Stimulated activated CD4-positive, alpha-beta T cell treated with anti-CD3 and anti-CD28 coated beads, Interleukin-2, amount 100 ng/mL, for 24 hours (primary cell): ENCODE results near the gene AMOTL1.
A peak's percentile ranks its signal among the peaks of the same experiment; 100 is the strongest.

ENCODE experiments used
- DNase-seq, 2 donors: peaks; one replicate each; pipeline ENCODE4 v3.0.0-alpha.2; 2020

Gene AMOTL1

GRCh38 chr11:94767701-94768601, at the start of gene AMOTL1:
TSS of gene AMOTL1 (plus strand) at chr11:94768356. CDS start at chr11:94768512, 156 bp downstream.
- DNase-seq, result peak in 1 of 2 donors; percentile 45

GRCh38 chr11:94719876-94720275, 48.3 kb upstream of the AMOTL1 start:
- DNase-seq, result no peak

- DNase-seq, result no peak
These were observed 46.4 kb upstream of the AMOTL1 start for GRCh38 chr11:94721565-94722292.

GRCh38 chr11:94722735-94723134, 45.4 kb upstream of the AMOTL1 start:
- DNase-seq, result no peak

- no peak for DNase-seq
These were observed 43.1 kb upstream of the AMOTL1 start for GRCh38 chr11:94725097-94725496.

GRCh38 chr11:94727819-94728218, 40.3 kb upstream of the AMOTL1 start:
- no peak for DNase-seq

GRCh38 chr11:94728541-94728940, 39.6 kb upstream of the AMOTL1 start:
- no peak for DNase-seq

- no peak for DNase-seq
These were observed 39.0 kb upstream of the AMOTL1 start for GRCh38 chr11:94728966-94729751.

- no peak for DNase-seq
These were observed 38.0 kb upstream of the AMOTL1 start for GRCh38 chr11:94730153-94730552.

- DNase-seq, result no peak
These were observed 36.1 kb upstream of the AMOTL1 start for GRCh38 chr11:94731880-94732601.

GRCh38 chr11:94732617-94733281, 35.4 kb upstream of the AMOTL1 start:
- no peak for DNase-seq

- no peak for DNase-seq
These were observed 33.4 kb upstream of the AMOTL1 start for GRCh38 chr11:94734563-94735275.

GRCh38 chr11:94735907-94736306, 32.2 kb upstream of the AMOTL1 start:
- no peak for DNase-seq

- DNase-seq, result no peak
These were observed 31.0 kb upstream of the AMOTL1 start for GRCh38 chr11:94737171-94737611.

GRCh38 chr11:94738746-94739145, 29.4 kb upstream of the AMOTL1 start:
- no peak for DNase-seq

GRCh38 chr11:94739331-94739730, 28.8 kb upstream of the AMOTL1 start:
- no peak for DNase-seq

GRCh38 chr11:94740083-94741021, 27.8 kb upstream of the AMOTL1 start:
- DNase-seq, result peak in 1 of 2 donors; percentile 17

- DNase-seq, result peak in 1 of 2 donors; percentile 11
These were observed 27.0 kb upstream of the AMOTL1 start for GRCh38 chr11:94741022-94741679.

GRCh38 chr11:94742665-94743064, 25.5 kb upstream of the AMOTL1 start:
- no peak for DNase-seq
